NCI-H2029 treated with DMSO at 0.1 percent for 48 hours (cell line): ENCODE measurements around the gene PLK5.
A peak's percentile ranks its signal among the peaks of the same experiment; 100 is the strongest.

Experiments used
- DNase-seq: peaks from one replicate; lab custom pipeline; 2025; lab: John Stamatoyannopoulos, UW

PLK5 gene

DNA sequence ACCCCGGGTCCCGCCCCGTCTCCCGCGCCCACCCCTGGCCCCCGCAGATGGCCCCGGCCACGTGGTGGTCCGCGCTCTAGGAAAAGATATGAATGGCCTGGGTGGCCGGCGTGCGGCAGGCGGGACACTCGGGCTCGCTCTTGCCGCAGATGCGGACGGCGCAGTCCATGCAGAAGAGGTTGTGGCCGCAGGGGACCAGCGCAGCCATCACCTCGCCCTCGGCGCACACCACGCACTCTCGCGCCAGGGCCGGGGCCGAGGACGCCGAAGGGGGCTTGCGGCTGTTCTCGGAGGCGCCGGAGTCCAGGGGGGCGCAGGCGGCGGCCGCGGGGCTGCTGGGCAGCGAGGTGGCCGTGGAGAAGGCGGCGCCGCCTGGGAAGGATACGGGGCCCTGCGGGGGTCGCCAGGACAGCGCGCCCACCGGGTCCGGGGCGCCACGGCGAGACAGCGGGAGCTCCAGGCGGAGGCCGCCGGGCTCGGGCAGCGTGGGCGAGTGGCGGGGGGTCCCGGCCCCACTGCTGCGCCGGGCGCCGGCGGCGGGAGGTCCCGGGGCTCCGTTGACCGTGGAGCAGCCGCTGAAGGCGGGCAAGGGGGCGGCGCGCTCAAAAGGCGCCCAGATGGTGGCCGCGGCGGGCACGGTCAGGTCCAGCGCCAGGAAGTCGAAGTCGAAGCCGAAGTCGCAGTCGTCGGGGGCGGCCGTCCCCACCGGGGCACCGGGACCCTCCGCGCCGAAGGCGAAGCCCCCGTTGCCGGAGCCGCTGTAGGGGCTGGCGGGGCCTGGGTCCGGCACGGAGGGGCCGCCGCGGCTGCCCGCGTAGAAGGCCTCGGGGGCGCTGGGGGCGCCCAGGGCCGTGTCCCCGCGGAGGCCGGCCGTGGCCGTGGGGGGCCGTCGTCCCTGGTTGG, 31.9 kb downstream of the PLK5 start:
- DNase-seq: no peak

DNA sequence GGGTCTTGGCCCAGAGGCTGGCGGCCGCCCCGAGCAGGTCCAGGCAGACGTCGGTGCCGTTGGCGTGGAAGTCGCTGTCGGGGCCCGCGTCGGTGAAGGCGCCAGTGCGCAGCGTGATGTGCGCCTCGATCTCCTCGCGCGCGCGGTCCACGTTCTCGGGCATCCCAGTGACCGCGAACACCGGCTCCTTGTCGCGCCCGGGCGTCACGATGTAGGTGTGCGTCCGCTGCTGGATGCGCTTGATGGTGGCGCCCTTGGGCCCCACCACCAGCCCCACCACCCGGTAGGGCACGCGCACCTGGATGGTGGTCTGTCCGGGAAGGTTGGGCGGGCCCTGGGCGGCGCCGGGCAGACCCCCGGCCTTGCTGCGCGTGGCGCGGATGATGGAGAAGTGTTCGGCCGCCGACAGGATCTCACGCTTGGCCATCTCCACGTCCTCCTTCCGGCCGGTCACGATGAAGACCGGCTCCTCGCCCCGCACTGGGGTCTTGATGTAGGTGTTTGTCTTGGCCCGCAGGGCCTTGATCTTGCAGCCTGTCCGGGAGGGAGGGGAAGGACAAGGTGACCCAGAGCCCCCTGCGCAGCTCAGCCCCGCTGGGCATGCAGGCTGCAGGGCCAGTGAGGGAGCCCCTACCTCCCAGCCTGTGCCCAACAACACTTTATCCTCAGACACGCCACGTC, 32.7 kb downstream of the PLK5 start:
- DNase-seq: no peak

DNA sequence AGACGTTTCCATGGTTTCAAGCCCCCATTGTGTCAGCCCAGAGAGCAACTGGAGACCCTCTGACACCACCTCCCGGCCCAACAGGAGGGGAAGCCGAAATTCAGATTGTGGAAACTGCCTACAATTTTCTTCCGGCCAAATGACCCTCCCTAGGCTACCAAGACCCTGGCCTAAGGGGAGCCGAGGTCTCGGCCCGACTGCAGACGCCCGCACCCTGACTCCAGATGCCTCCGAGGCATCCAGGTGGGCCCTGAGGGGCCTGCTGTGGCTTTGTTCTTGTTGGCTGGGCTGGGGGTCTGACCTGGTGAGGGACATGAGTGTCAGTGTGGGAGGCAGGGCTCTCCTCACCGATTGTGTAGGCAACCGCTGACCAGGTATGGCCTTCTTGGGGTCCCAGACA, 34.7 kb downstream of the PLK5 start:
- DNase-seq: no peak

DNA sequence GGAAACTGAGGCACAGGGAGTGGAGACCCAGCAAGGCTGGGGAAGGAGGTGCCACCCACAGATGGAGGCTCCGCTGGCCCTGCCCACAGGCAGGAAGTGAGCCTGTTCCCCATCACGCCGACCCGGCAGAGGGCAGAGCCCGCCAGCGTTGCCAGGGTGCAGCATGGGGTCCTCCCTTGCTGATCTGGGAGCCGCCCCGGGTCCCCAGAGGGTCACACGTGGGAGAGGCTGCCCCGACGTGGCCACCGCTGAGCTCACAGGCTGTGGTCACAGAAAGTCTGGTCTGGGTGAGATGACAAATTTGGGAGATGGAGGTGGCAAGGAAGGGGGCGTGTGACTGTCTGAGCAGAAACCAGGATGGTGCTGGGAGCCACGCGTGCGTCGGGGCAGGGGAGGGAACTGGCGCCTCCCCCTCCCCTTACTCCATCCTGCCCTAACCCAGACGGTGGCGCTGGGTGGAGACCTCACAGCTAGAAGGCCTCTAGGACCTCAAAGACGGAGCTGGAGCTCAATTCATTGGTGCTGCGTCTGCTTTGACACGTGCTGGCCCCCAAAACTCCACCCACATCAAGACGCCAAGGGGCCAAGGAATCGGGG, 36.5 kb downstream of the PLK5 start:
- DNase-seq: no peak

DNA sequence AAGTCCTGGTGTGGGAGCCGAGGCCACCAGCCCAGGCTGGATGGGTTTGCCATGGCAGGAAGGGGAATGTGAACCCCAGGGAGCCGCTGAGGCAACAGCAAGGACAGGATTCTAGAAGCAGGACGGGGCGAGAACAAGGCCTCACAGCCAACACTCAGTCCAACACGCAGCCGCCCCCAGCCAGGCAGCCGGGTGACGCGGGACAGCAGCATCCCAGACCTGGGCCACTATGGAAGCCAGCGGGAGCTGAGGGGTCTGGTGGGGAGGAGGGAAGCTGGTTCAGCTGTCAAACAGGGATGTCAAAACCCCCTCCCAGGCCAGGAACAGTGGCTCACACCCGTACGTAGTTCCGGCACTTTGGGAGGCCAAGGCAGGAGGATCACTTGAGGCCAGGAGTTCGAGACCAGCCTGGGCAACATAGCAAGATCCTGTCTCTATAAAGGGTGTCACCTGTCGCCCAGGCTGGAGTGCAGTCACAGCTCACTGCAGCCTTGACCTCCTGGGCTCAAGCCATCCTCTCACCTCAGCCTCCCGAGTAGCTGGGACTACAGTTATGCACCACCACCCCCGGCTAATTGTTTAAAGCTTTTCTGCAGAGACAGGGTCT, 37.5 kb downstream of the PLK5 start:
- DNase-seq: no peak

DNA sequence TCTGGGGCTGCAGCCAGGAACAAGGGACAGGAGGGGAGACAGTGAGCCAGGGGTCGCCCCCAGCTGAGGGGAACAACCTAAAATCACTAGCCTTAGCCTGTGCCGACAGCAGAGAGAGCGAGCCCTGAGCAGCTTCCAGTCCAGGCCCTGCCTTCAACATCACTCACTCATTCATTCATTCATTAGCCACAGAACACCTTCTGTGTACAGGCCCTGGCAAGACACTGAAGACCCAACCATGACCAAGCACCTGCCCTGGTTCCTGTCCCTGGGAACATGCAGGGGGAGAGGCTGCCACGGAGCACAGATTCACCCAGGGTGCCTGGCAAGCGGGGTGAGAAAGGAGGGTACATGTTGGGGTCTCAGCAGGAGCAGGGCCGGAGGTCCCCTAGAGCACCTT, 39.4 kb downstream of the PLK5 start:
- no peak for DNase-seq

DNA sequence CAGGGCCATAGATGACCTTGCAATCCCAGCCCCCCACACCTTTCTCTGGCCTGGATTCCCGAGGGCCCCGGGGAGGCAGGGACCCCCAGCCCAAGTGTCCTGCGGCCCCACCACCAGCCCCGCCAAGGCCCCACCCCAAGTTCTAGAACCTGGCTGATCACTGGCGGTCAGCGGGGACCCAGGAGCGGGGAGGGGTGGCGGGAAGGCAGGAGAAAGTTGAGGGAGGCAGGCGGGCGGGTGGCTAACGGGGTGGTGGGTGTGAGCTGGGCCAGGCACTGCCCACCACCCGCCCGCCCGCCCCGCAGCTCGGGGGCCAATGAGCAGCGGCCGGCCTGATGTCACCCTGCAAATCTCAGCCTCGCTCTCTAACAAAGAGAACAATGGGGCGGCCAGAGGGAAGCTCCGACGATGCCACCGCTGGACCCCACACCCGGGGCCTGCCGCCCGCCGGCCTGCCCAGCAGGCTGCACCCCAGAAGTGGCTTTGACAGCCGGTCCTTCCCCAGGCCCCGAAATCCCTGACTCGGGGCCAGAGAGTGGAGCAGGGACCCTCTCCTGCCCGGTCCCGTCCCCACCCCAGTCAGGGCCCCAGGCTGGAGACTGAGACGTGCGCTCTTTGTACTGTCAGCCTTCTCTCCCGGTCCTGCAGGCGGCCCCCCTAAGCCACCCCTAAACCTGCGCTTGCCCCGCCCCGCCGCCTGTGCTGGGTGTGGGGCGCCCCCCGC, 42.7 kb downstream of the PLK5 start:
- peak; percentile 26 for DNase-seq

DNA sequence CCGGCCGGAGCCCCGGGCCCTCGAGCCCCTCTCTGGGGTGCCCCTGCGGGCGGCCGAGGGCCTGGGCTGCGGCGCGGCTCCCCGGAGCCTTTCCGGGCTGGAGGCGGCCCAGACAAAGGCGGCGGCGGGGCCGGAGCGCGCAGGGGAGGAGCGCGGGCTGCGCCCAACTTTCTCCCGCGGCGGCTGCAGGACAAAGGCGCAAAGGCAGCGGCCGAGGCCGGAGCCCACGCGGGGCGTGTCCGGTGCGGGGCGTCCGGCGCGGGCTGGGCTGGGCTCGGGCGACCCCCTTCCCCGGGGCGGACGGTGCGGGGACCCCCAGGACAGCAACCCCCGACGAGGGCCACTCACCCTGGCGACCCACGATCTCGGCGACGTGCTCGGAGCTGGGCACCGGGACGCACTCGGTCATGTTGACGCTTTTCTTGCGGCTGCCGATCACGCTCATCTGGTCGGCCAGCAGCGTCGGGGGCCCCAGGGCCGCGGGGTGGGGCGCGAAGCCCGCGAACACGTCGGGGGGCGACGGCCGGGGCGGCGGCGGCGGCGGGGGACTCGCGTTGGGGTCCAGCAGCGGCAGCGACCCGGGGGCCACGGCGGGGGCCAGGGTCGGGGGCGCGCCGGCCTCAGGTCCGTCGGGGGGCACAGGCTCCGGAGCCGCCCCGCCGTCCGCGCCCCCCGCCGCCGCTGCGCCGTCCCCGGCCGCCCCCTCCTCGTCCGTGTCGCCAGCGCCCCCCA, 43.4 kb downstream of the PLK5 start:
- no peak for DNase-seq

DNA sequence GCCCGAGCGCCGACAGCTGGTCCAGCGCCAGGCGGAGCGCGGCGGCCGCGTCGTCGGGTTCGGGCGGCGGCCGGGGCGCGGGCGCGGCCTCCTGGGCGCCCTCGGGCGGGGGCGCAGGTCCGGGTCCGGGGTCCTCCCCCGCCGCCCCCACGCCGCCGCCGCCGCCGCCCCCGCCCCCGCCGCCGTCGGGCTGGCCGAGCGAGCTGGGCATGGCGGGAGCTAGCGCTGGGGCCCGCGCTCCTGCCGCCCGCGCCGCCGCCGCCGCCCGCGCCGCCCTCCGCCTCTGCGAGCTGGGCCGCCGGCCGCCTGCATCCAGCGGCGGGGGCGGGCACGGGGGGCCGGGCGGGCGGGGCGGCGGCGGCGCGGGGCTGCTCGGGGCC, 44.0 kb downstream of the PLK5 start:
- no peak for DNase-seq

DNA sequence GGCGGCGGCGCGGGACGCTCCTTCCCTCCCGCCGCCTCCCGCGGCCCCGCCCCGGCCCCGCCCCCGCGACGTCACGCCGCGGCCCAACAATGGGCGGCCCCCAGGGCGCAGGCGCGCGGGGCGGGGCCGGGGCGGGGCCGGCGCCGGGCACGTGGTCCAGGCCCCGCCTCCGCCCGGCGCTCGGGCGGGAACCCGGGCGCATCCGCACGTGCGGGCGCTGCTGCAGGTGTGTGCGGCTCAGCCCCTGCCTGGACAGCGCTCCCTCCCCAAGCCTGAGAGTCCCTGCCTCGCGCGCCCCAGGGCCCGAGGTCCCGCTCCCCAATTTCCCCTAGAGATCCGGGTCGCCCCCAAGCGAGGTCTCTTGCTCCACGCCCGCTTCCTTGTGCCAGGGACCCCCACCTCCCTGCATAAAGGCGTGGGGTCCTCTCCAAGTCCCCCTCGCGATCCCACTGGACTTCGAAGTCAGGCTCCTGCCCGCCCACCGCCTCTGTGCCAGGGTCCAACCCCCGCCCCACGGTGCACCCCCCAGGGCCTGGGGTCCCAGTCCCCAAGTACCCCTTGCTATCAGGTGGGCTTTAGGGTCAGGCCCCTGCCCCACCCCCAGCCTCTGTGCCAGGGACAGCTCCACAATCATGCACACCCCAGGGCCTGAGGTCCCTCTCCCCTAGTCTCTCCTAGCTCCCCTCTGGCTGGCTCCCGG, 44.6 kb downstream of the PLK5 start, which contains the start of gene MEX3D:
MEX3D (minus strand) TSS at position 6 of the 700 bp plus-strand sequence. CDS start 267 bp downstream, outside the sequence.
- DNase-seq: no peak

DNA sequence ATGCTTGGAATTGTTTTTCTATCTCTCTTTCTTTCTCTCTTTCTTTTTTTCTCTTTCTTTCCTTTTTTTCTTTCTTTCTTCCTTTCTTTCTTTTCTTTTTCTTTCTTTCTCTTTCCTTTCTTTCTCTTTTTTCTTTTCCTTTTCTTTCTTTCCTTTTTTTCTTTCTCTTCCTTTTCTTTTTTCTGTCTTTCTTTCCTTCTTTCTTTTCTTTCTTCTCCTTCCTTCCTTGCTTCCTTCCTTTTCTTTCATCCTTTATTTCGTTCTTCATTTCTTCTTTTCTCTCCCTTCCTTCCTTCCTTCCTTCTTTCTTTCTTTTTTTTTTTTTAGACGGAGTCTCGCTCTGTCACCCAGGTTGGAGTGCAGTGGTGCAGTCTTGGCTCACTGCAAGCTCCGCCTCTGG, 46.1 kb downstream of the PLK5 start:
- DNase-seq: no peak

DNA sequence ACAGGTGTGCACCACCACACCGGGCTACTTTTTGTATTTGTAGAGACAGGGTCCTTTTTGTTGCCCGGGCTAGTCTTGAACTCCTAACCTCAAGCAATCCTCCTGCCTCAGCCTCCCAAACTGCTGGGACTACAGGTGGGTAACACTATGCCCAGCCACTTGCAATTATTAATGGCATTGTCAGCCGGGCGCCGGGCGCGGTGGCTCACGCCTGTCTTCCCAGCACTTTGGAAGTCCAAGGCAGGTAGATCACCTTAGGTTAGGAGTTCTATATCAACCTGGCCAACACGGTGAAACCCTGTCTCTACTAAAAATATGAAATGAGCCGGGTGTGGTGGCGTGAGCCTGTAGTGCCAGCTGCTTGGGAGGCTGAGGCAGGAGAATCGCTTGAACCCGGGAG, 47.0 kb downstream of the PLK5 start:
- no peak for DNase-seq

DNA sequence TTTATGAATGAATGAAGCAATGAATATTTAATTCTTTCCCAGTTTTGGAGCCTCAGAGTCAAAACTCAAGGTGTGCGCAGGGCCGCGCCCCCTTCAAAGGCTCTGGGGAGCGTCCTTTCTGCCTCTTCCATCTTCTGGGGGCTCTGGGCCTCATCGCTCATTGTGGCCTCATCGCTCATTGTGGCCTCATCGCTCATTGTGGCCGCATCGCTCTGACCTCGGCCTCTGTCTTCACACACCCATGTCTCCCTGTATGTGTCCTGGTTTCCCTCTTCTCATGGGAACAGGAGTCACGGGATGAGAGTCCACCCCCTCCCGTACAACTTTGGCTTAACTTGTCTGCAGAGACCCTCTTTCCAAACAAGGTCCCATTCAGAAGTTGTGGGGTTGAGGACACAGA, 47.5 kb downstream of the PLK5 start:
- no peak for DNase-seq

DNA sequence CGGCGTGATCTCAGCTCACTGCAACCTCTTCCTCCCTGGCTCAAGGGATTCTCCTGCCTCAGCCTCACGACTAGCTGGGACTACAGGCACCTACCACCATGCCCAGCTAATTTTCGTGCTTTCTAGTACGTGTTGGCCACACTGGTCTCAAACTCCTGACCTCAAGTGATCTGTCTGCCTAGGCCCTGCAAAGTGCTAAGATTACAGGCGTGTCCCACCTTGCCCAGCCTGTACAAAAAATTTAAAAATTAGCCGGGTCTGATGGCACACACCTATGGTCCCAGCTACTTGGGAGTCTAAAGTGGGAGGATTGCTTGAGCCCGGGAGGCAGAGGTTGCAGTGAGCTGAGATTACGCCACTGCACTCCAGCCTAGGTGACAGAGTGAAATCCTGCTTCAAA, 48.9 kb downstream of the PLK5 start:
- DNase-seq: no peak

DNA sequence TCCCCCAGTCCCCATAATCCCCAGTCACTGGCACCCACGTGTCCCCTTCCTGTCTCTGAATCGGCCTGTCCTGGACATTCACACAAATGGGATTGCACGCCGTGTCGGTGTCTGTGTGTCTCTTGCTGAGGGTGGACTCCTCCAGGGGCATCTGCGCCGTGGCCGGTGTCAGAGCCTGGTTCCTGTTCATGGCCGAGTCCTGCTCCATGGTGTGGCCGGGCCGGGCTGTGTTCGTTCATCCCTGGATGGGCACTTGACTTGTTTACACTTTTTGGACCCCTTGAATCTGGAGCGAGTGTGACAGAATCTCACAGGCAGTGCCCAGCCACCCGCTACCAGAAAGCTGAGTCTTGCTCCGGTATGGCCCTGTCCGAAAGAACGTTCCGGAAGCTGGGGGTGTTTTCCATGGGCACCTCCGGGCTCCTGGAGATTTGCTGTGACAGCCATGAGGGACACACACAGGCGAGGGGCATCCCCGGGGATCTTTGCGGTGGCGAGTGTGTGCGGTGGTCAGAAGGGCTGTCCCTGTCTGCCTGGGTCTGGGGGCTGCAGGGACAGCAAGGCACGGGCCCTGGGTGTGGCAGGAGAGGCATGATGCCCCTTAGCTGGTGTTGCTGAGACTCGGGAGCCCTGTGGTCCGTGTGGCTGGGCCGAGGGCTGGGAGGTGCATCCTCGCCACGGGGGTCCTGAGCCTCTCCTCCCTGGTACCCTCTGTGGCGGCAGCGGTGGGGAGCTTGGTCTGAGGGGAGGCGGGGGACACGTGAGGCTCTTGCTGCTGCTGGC, 50.7 kb downstream of the PLK5 start:
- no peak for DNase-seq

DNA sequence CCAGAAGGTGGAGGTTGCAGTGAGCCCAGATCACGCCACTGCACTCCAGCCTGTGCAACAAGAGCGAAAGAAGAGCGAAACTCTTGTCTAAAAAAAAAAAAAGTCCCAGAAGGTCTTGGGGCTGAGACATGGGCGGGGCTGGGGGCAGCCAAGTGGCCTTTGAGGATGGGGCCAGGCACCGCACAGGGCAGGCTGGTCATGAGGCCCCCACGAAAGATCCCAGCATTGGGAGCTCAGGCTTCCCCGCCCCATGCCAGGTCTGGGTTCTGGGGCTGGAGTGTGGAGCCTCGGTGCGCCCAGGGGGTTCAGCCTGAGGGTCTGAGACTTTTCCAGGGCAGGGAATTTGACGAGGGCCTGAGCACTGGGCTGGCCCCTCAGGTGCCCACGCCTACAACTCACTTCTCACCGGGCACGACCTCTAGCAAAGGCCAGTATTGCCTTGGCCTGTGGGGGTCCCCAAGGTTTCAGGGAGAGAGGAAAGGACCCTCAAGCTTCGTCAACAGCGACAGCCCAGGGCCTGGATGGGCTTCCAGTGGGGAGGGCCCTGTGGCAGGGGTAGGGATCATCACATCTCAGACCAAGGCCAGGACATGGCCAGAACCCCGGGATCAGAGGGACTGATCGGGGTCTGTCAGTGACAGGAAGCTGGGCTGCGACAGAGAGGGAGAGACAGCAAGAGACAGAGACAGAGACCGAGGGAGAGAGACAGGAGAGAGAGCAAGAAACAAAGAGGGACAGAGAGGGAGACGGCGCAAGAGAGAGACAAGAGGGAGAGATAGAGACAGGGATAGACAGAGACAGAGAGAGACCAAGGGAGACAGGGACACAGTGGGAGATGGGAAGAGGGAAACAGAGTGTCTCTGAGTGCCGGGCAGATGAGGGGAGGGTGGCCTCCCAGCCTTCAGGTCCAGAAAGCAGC, 51.7 kb downstream of the PLK5 start:
- DNase-seq: no peak

DNA sequence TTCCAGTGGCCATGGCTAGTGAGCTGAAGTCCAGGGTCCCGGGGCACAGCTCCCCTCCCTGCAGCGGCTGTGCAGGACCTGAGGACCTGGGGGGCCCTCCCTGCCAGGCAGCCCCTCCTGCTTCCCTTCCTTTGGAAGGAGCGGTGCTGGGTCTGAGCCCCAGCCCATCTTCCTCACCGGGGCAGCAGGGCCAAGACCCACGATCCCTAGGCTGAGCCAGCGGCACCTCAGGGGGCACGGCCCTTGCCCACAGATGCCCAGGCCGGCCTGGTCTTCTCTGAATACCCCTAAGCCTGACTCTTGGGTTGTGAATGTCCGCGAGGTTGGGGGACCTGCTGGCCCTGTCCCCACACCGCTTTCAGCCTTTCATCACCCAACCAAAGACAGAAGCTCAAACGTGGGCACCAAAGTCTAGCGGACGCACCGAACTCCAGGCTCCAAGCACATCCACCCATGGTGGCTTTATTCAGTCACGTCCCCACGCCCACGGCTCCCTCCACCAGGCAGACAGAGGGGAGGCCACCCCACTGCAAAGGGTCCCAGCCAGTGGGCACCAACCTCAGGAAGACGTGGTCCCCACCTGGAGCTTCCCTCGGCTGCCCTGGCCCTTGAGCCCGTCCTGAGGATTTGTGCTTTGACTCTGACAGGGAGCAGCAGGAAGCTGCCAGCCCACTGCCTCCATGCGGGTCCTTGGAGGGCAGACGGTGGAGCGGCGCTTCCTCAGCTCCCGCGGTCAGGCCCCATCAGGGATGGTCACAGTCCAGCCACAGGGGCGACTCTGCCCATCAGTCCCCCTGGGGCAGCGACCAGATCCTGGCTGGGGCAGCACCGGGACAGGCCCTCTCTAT, 52.6 kb downstream of the PLK5 start:
- DNase-seq: no peak
